ENCODE data around the gene CCSER1.

CCSER1 gene

GRCh38 chr4:90648791-90649190 lies 521.6 kb downstream of the CCSER1 start:
- Histone ChIP-seq H3K4me2 (ENCODE audit: low read length) (no peak overlapping the region), H3K27ac (ENCODE audit: low read depth, low read length) (no peak overlapping the region), H3K36me3 (ENCODE audit: control insufficient read depth, low read length) (no peaks in the 10 kb centered on the region), H3K9me2 (replicated peaks; ENCODE audit: control insufficient read depth, low read length) (no peaks in the 10 kb centered on the region), H3K4me1 (ENCODE audit: control insufficient read depth, low read length) (no peaks in the 10 kb centered on the region), H3K9me3 (ENCODE audit: control insufficient read depth, insufficient read depth, low read length) (no peaks in the 10 kb centered on the region), H3K79me2 (ENCODE audit: control insufficient read depth, low read length) (no peaks in the 10 kb centered on the region), H3K27me3 (ENCODE audit: control insufficient read depth, low read length) (no peaks in the 10 kb centered on the region), H3F3A (ENCODE audit: control insufficient read depth, insufficient read depth) (no peaks in the 10 kb centered on the region), H3K4me3 (ENCODE audit: low read length) (no peak overlapping the region), H4K20me1 (ENCODE audit: control insufficient read depth, insufficient read depth, low read depth, low read length) (no peaks in the 10 kb centered on the region)
- TF ChIP-seq EZH2phosphoT487 (IDR thresholded peaks at IDR 0.05; ENCODE audit: borderline replicate concordance, low read length) (no peak), CTCF (IDR thresholded peaks at IDR 0.05; ENCODE audit: low read depth, low read length, poor library complexity, severe bottlenecking) (no peak)

GRCh38 chr4:90660672-90661071 lies 533.5 kb downstream of the CCSER1 start:
- H3K79me2 ChIP-seq (ENCODE audit: control insufficient read depth, low read length), result no peaks in the 10 kb centered on the region
- no peaks in the 10 kb centered on the region for H3K4me1 ChIP-seq (ENCODE audit: control insufficient read depth, low read length)
- no peaks in the 10 kb centered on the region for H3K9me3 ChIP-seq (ENCODE audit: control insufficient read depth, insufficient read depth, low read length)
- H3K36me3 ChIP-seq (ENCODE audit: control insufficient read depth, low read length), result no peaks in the 10 kb centered on the region
- H3K9me2 ChIP-seq (replicated peaks; ENCODE audit: control insufficient read depth, low read length), result no peaks in the 10 kb centered on the region
- H3K4me3 ChIP-seq (ENCODE audit: low read length), result no peak overlapping the region
- TF ChIP-seq CTCF (IDR thresholded peaks at IDR 0.05; ENCODE audit: low read depth, low read length, poor library complexity, severe bottlenecking) (no peak), EZH2phosphoT487 (IDR thresholded peaks at IDR 0.05; ENCODE audit: borderline replicate concordance, low read length) (no peak)
- H3K4me2 ChIP-seq (ENCODE audit: low read length), result no peak overlapping the region
- no peak overlapping the region for H3K27ac ChIP-seq (ENCODE audit: low read depth, low read length)
- no peaks in the 10 kb centered on the region for H3K27me3 ChIP-seq (ENCODE audit: control insufficient read depth, low read length)
- H4K20me1 ChIP-seq (ENCODE audit: control insufficient read depth, insufficient read depth, low read depth, low read length), result no peaks in the 10 kb centered on the region
- H3F3A ChIP-seq (ENCODE audit: control insufficient read depth, insufficient read depth), result no peaks in the 10 kb centered on the region

GRCh38 chr4:90670183-90670582 lies 543.0 kb downstream of the CCSER1 start:
- no peak overlapping the region for H3K27ac ChIP-seq (ENCODE audit: low read depth, low read length)
- no peaks in the 10 kb centered on the region for H3K9me2 ChIP-seq (replicated peaks; ENCODE audit: control insufficient read depth, low read length)
- no peak overlapping the region for H3K4me3 ChIP-seq (ENCODE audit: low read length)
- H3K36me3 ChIP-seq (ENCODE audit: control insufficient read depth, low read length), result no peaks in the 10 kb centered on the region
- no peaks in the 10 kb centered on the region for H3F3A ChIP-seq (ENCODE audit: control insufficient read depth, insufficient read depth)
- H3K27me3 ChIP-seq (ENCODE audit: control insufficient read depth, low read length), result no peaks in the 10 kb centered on the region
- no peaks in the 10 kb centered on the region for H3K79me2 ChIP-seq (ENCODE audit: control insufficient read depth, low read length)
- H3K4me1 ChIP-seq (ENCODE audit: control insufficient read depth, low read length), result no peaks in the 10 kb centered on the region
- H3K9me3 ChIP-seq (ENCODE audit: control insufficient read depth, insufficient read depth, low read length), result no peaks in the 10 kb centered on the region
- H3K4me2 ChIP-seq (ENCODE audit: low read length), result no peak overlapping the region
- H4K20me1 ChIP-seq (ENCODE audit: control insufficient read depth, insufficient read depth, low read depth, low read length), result no peaks in the 10 kb centered on the region
- TF ChIP-seq EZH2phosphoT487 (IDR thresholded peaks at IDR 0.05; ENCODE audit: borderline replicate concordance, low read length), result no peak
- TF ChIP-seq CTCF (IDR thresholded peaks at IDR 0.05; ENCODE audit: low read depth, low read length, poor library complexity, severe bottlenecking), result no peak

- Histone ChIP-seq H3K36me3 (ENCODE audit: control insufficient read depth, low read length) (no peaks in the 10 kb centered on the region), H3K79me2 (ENCODE audit: control insufficient read depth, low read length) (no peaks in the 10 kb centered on the region), H3K9me3 (ENCODE audit: control insufficient read depth, insufficient read depth, low read length) (no peaks in the 10 kb centered on the region), H3K4me1 (ENCODE audit: control insufficient read depth, low read length) (no peaks in the 10 kb centered on the region), H3K27me3 (ENCODE audit: control insufficient read depth, low read length) (no peaks in the 10 kb centered on the region), H3K4me2 (ENCODE audit: low read length) (no peak overlapping the region), H4K20me1 (ENCODE audit: control insufficient read depth, insufficient read depth, low read depth, low read length) (no peaks in the 10 kb centered on the region), H3K9me2 (replicated peaks; ENCODE audit: control insufficient read depth, low read length) (no peaks in the 10 kb centered on the region), H3K27ac (ENCODE audit: low read depth, low read length) (no peak overlapping the region), H3F3A (ENCODE audit: control insufficient read depth, insufficient read depth) (no peaks in the 10 kb centered on the region), H3K4me3 (ENCODE audit: low read length) (no peak overlapping the region)
- TF ChIP-seq EZH2phosphoT487 (IDR thresholded peaks at IDR 0.05; ENCODE audit: borderline replicate concordance, low read length), result no peak
- TF ChIP-seq CTCF (IDR thresholded peaks at IDR 0.05; ENCODE audit: low read depth, low read length, poor library complexity, severe bottlenecking), result no peak
Observed at GRCh38 chr4:90689739-90690138, 562.5 kb downstream of the CCSER1 start.
